Upper lobe of left lung (tissue), 4 donors: ENCODE measurements around the gene PRPF40A.

Experiments used
- POLR2A ChIP-seq, 4 donors: fragments of 450-650 bp; IDR thresholded peaks; one replicate each; pipeline ENCODE4 v1.5.1; 2016 to 2017; ENCODE audit warnings: antibody characterized with exemption in 4 of 4, mild to moderate bottlenecking in 2 of 4
- POLR2AphosphoS5 ChIP-seq, 2 donors: sonication (generic); formaldehyde crosslinking; IDR thresholded peaks; one replicate each; pipeline ENCODE4 v1.5.1; 2017; ENCODE audit warnings: antibody characterized with exemption in 2 of 2
- TF ChIP-seq, protein P1 (sequence below), 6 experiments: fragments of 450-650 bp in 4 of 6; fragments of 200-600 bp in 2 of 6; sonication (generic) in 2 of 6; IDR thresholded peaks; one replicate each; pipeline ENCODE4 v1.5.1; 2016 to 2019; ENCODE audit warnings: antibody characterized with exemption in 6 of 6

DNA sequence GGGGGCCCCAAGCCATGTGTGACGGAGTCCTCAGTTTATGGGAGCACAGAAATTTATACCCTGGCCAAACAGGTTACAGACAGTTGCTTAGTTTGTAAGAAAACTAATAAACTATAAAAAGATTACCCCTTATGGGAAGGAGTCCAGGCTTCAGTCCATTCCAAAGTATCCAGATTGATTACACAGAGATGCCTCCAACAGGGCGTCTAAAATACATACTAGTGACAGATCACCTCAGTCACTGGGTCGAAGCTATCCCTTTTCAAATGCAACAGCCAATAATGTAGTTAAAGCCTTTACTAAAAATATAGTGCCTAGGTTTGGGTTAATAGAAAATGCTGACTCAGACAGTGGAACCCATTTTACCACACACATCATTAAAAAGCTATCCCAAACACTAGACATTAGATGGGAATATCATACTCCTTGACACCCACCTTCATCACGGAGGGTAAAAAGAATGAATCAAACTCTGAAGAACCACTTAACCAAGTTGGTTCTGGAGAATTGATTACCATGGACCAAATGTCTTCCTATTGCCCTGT, 10.7 kb downstream of the PRPF40A start:
- TF ChIP-seq, protein P1, sequence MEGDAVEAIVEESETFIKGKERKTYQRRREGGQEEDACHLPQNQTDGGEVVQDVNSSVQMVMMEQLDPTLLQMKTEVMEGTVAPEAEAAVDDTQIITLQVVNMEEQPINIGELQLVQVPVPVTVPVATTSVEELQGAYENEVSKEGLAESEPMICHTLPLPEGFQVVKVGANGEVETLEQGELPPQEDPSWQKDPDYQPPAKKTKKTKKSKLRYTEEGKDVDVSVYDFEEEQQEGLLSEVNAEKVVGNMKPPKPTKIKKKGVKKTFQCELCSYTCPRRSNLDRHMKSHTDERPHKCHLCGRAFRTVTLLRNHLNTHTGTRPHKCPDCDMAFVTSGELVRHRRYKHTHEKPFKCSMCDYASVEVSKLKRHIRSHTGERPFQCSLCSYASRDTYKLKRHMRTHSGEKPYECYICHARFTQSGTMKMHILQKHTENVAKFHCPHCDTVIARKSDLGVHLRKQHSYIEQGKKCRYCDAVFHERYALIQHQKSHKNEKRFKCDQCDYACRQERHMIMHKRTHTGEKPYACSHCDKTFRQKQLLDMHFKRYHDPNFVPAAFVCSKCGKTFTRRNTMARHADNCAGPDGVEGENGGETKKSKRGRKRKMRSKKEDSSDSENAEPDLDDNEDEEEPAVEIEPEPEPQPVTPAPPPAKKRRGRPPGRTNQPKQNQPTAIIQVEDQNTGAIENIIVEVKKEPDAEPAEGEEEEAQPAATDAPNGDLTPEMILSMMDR (IDR thresholded peaks at IDR 0.05), result no peak
- no peak for TF ChIP-seq POLR2A (IDR thresholded peaks at IDR 0.05)
- TF ChIP-seq POLR2AphosphoS5 (IDR thresholded peaks at IDR 0.05), result no peak
